SK-N-SH (cell line): ENCODE data around the gene NBPF3. TPM values are rescaled to one million over a fixed set of nuclear protein-coding genes. Genes with fewer than 3 reads are reported as not detected.

Experiments used
- CTCF ChIA-PET: fragments of 300-600, 350-600 bp; formaldehyde crosslinking; extraction: SDS; loops from one replicate; lab custom pipeline; 2021; lab: Yijun Ruan, JAX
- POLR2A ChIA-PET: fragments of 350-600 bp; sonication (Branson Sonifier 250); formaldehyde crosslinking; extraction: SDS; loops from one replicate; lab custom pipeline; 2020; ENCODE audit warnings: antibody characterized with exemption, inconsistent platforms; lab: Yijun Ruan, JAX
- DNase-seq: peaks from one replicate; pipeline ENCODE4 v3.0.0; 2012
- H2AFZ ChIP-seq: fragments of 200-600 bp; sonication (generic); 2 replicates; pipeline ENCODE4 v1.8.1; 2016; ENCODE audit warnings: antibody characterized with exemption, mild to moderate bottlenecking, low read depth
- H3F3A ChIP-seq: fragments of 200-600 bp; sonication (generic); replicated peaks from 2 replicates; pipeline ENCODE3; 2016; ENCODE audit warnings: antibody characterized with exemption, mild to moderate bottlenecking; ENCODE audit not compliant: insufficient read depth
- H3K27ac ChIP-seq, 2 experiments: fragments of 200-500 bp in 1 of 2; fragments of 200-600 bp in 1 of 2; sonication (Bioruptor generic) in 1 of 2; sonication (generic), shearing (Covaris generic) in 1 of 2; 2 replicates each; pipeline versions ENCODE4 v1.5.1 to v1.6.1; 2014 to 2016; ENCODE audit warnings: low read depth in 2 of 2, inconsistent platforms in 1 of 2, low read length in 1 of 2, mild to moderate bottlenecking in 1 of 2, mixed read lengths in 1 of 2
- H3K27me3 ChIP-seq: fragments of 200-600 bp; sonication (generic), shearing (Covaris generic); 2 replicates; pipeline ENCODE4 v1.6.1; 2016; ENCODE audit warnings: mixed run types; ENCODE audit not compliant: insufficient read depth
- H3K36me3 ChIP-seq, 2 experiments: fragments of 200-500 bp in 1 of 2; fragments of 200-600 bp in 1 of 2; sonication (Bioruptor generic) in 1 of 2; sonication (generic) in 1 of 2; replicated peaks in 1 of 2; 2 replicates each; pipeline versions ENCODE3 to v1.5.1; 2014 to 2016; ENCODE audit warnings: low read length in 1 of 2, mild to moderate bottlenecking in 1 of 2; ENCODE audit not compliant: insufficient read depth in 2 of 2, control insufficient read depth in 1 of 2
- H3K4me1 ChIP-seq, 2 experiments: fragments of 200-500 bp in 1 of 2; fragments of 200-600 bp in 1 of 2; sonication (Bioruptor generic) in 1 of 2; sonication (generic), shearing (Covaris generic) in 1 of 2; 2 replicates each; pipeline versions ENCODE4 v1.5.1 to v1.6.1; 2014 to 2016; ENCODE audit warnings: low read depth in 1 of 2, low read length in 1 of 2, mixed run types in 1 of 2; ENCODE audit not compliant: insufficient read depth in 2 of 2, control insufficient read depth in 1 of 2
- H3K4me2 ChIP-seq: fragments of 200-600 bp; sonication (generic), shearing (Covaris generic); 2 replicates; pipeline ENCODE4 v1.6.1; 2017; ENCODE audit warnings: mixed run types
- H3K4me3 ChIP-seq, 2 experiments: fragments of 200-500 bp in 1 of 2; fragments of 200-600 bp in 1 of 2; sonication (Bioruptor generic) in 1 of 2; sonication (generic), shearing (Covaris generic) in 1 of 2; 2 replicates each; pipeline versions ENCODE4 v1.5.1 to v1.8.1; 2014 to 2016; ENCODE audit warnings: low read depth in 2 of 2, inconsistent platforms in 1 of 2, low read length in 1 of 2, mild to moderate bottlenecking in 1 of 2, mixed read lengths in 1 of 2, moderate library complexity in 1 of 2
- H3K79me2 ChIP-seq: fragments of 200-600 bp; sonication (generic); 2 replicates; pipeline ENCODE4 v1.8.1; 2017; ENCODE audit warnings: mild to moderate bottlenecking; ENCODE audit not compliant: insufficient read depth
- H3K9ac ChIP-seq: fragments of 200-600 bp; sonication (generic); 2 replicates; pipeline ENCODE4 v1.6.1; 2017; ENCODE audit warnings: mixed run types
- H3K9me2 ChIP-seq: fragments of 200-600 bp; sonication (generic); 2 replicates; pipeline ENCODE4 v1.6.1; 2017; ENCODE audit warnings: mixed run types
- H3K9me3 ChIP-seq: fragments of 200-600 bp; sonication (generic); 2 replicates; pipeline ENCODE4 v1.6.1; 2017; ENCODE audit warnings: mixed run types, mild to moderate bottlenecking, moderate library complexity
- H4K20me1 ChIP-seq: fragments of 200-600 bp; sonication (generic); 2 replicates; pipeline ENCODE4 v1.6.1; 2017; ENCODE audit warnings: mild to moderate bottlenecking, mixed run types; ENCODE audit not compliant: insufficient read depth
- EP300 ChIP-seq, 2 experiments: IDR thresholded peaks; 2 replicates each; pipeline versions ENCODE4 v1.4.0 to v1.6.1; 2012; ENCODE audit warnings: borderline replicate concordance in 1 of 2, low read depth in 1 of 2, low read length in 1 of 2
- FOSL2 ChIP-seq: IDR thresholded peaks from 2 replicates; pipeline ENCODE4 v1.4.0; 2012; ENCODE audit warnings: low read depth, mild to moderate bottlenecking, moderate library complexity, borderline replicate concordance
- FOXJ3 ChIP-seq: sonication (generic); formaldehyde crosslinking; IDR thresholded peaks from 2 replicates; pipeline ENCODE4 v1.5.1; 2020; ENCODE audit warnings: mild to moderate bottlenecking, missing genetic modification reagents
- GABPA ChIP-seq: IDR thresholded peaks from 2 replicates; pipeline ENCODE4 v1.4.0; 2012; ENCODE audit warnings: low read depth, mild to moderate bottlenecking
- MEF2A ChIP-seq: IDR thresholded peaks from 2 replicates; pipeline ENCODE4 v1.4.0; 2012; ENCODE audit warnings: low read depth, borderline replicate concordance
- MXI1 ChIP-seq: IDR thresholded peaks from 2 replicates; pipeline ENCODE4 v1.6.1; 2012; ENCODE audit warnings: mild to moderate bottlenecking, low read depth, low read length, improper control_type of control experiment
- NFIC ChIP-seq: IDR thresholded peaks from 2 replicates; pipeline ENCODE4 v1.4.0; 2012; ENCODE audit warnings: borderline replicate concordance
- NRF1 ChIP-seq: IDR thresholded peaks from 2 replicates; pipeline ENCODE4 v1.6.1; 2012; ENCODE audit warnings: low read depth, mild to moderate bottlenecking, low read length
- RAD21 ChIP-seq: IDR thresholded peaks from 2 replicates; pipeline ENCODE4 v1.6.1; 2012; ENCODE audit warnings: mild to moderate bottlenecking, low read length
- RCOR1 ChIP-seq: fragments of 150-350 bp; IDR thresholded peaks from 2 replicates; pipeline ENCODE4 v1.6.1; 2017; ENCODE audit warnings: antibody characterized with exemption, low read length
- RFX5 ChIP-seq: IDR thresholded peaks from 2 replicates; pipeline ENCODE4 v1.6.1; 2012; ENCODE audit warnings: mild to moderate bottlenecking, improper control_type of control experiment, low read length
- SIN3A ChIP-seq: IDR thresholded peaks from 2 replicates; pipeline ENCODE4 v1.6.1; 2012; ENCODE audit warnings: low read depth, mild to moderate bottlenecking, low read length, moderate library complexity, borderline replicate concordance
- SMC3 ChIP-seq: IDR thresholded peaks from 2 replicates; pipeline ENCODE4 v1.6.1; 2012; ENCODE audit warnings: low read depth, low read length, improper control_type of control experiment
- TEAD4 ChIP-seq: IDR thresholded peaks from 2 replicates; pipeline ENCODE4 v1.4.0; 2012; ENCODE audit warnings: mild to moderate bottlenecking, borderline replicate concordance; ENCODE audit not compliant: insufficient read depth
- WGBS: methylation state at CpG from one replicate; pipeline ENCODE4 v1.1.6; 2017; ENCODE audit warnings: low lambda C conversion rate; 5-methylcytosine and 5-hydroxymethylcytosine counted together
- polyA plus RNA-seq, 3 experiments: library from polyadenylated mRNA; depleted of rRNA; stranded (reverse); fragments of >200 nt; gene quantifications; 2 replicates each; pipeline ENCODE4 v1.2.3, GENCODE V29; 2012
- TF ChIP-seq, protein P1 (sequence below): fragments of 150-350 bp; IDR thresholded peaks from 2 replicates; pipeline ENCODE4 v1.6.1; 2017; ENCODE audit warnings: antibody characterized with exemption, low read length, low read depth, borderline replicate concordance
- TF ChIP-seq, protein P2 (sequence below): IDR thresholded peaks from 2 replicates; pipeline ENCODE4 v1.4.0; 2012; ENCODE audit warnings: low read depth
- TF ChIP-seq, protein P3 (sequence below): IDR thresholded peaks from 2 replicates; pipeline ENCODE4 v1.4.0; 2012; ENCODE audit warnings: low read depth, borderline replicate concordance
- TF ChIP-seq, protein P4 (sequence below): fragments of 200-600 bp; sonication (generic); IDR thresholded peaks from 2 replicates; pipeline ENCODE4 v1.6.1; 2017; ENCODE audit warnings: antibody characterized with exemption, mild to moderate bottlenecking, moderate library complexity
- TF ChIP-seq, protein P5 (sequence below): IDR thresholded peaks from 2 replicates; pipeline ENCODE4; 2012

Gene NBPF3
- polyA plus RNA-seq, 1 of the 3 experiments (the other 2 are of a cell fraction): 6.4 TPM

DNA sequence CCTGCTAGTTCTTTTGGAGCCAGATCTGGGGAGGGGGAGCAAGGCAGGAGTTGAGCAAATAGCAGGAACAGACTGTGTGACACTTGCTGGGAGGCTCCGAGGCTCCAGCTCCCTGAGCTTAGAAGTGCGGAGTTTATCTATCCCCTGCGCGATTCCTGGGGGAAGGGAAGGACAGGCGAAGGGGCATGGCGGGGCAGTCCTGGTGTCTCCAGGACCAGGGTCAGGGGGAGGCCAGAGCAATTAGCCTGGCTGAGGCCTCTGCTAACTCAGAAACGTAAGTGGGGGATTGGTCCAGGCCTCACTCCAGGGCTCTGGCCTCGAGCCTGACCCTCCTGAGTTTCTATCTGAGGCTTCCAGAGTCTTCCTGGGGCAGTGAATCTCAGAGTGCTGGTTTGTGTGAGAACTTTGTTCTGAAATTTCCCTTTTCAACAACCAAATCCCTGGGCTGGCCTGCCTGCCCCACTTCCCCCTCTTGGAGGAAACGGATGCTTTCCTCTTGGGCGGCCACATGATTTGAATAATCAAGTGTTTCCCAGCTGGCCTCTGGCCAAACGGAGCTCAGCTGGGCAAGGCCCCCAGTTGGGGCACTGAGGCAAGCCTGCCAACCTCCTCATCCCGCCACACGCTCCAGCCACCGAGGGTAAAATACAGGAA is 84.9 kb downstream of the NBPF3 start:
- TF ChIP-seq, protein P1, sequence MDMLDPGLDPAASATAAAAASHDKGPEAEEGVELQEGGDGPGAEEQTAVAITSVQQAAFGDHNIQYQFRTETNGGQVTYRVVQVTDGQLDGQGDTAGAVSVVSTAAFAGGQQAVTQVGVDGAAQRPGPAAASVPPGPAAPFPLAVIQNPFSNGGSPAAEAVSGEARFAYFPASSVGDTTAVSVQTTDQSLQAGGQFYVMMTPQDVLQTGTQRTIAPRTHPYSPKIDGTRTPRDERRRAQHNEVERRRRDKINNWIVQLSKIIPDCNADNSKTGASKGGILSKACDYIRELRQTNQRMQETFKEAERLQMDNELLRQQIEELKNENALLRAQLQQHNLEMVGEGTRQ: no peak
- TF ChIP-seq FOSL2 (no peak), GABPA (no peak), TEAD4 (no peak), FOXJ3 (CRISPR knock-in tag) (no peak), MEF2A (no peak), NFIC (no peak), RCOR1 (no peak), SMC3 (no peak)
- TF ChIP-seq, protein P2, sequence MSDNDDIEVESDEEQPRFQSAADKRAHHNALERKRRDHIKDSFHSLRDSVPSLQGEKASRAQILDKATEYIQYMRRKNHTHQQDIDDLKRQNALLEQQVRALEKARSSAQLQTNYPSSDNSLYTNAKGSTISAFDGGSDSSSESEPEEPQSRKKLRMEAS: no peak
- TF ChIP-seq, protein P3, sequence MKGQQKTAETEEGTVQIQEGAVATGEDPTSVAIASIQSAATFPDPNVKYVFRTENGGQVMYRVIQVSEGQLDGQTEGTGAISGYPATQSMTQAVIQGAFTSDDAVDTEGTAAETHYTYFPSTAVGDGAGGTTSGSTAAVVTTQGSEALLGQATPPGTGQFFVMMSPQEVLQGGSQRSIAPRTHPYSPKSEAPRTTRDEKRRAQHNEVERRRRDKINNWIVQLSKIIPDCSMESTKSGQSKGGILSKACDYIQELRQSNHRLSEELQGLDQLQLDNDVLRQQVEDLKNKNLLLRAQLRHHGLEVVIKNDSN: no peak
- TF ChIP-seq, protein P4, sequence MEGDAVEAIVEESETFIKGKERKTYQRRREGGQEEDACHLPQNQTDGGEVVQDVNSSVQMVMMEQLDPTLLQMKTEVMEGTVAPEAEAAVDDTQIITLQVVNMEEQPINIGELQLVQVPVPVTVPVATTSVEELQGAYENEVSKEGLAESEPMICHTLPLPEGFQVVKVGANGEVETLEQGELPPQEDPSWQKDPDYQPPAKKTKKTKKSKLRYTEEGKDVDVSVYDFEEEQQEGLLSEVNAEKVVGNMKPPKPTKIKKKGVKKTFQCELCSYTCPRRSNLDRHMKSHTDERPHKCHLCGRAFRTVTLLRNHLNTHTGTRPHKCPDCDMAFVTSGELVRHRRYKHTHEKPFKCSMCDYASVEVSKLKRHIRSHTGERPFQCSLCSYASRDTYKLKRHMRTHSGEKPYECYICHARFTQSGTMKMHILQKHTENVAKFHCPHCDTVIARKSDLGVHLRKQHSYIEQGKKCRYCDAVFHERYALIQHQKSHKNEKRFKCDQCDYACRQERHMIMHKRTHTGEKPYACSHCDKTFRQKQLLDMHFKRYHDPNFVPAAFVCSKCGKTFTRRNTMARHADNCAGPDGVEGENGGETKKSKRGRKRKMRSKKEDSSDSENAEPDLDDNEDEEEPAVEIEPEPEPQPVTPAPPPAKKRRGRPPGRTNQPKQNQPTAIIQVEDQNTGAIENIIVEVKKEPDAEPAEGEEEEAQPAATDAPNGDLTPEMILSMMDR: no peak
- CTCF ChIA-PET: interaction anchor here (1.3 to 1.8 kb wide), 3 partner anchors 13 to 16 kb away, joined by 3 to 6 read pairs (median 3); partner anchors contain the start of gene ALPL
- WGBS: 84% methylated on average over 13 of the region's 14 CpGs

DNA sequence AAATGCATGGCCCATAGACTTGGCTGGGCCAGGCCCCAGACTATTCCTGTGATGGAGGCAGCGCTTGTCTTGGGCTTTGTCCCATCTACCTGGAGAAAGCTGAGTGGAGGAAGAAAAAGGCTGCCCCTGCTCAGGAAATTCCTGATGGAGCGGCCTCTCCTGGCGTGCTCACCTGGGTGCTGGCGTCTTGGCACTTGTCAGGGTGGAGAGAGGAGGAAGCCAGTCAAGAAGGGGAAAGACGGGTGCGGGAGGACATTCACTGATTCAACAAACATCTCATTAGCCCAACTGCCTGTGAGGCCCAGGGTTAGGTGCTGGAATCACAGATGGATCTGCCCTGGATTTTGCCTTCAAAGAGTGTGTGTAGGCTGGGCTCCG is 85.4 kb downstream of the NBPF3 start:
- H3K9me2 ChIP-seq: no peaks in the 10 kb centered on the region
- ChIA-PET CTCF (interaction anchor here (1.3 to 1.8 kb wide), 4 partner anchors 12 to 155 kb away, joined by 3 to 6 read pairs (median 3); partner anchors contain the start of gene ALPL), POLR2A (no interaction called here)
- no peak overlapping the region for H3K4me2 ChIP-seq
- H3K4me3 ChIP-seq: no peak overlapping the region
- H2AFZ ChIP-seq: no peak overlapping the region
- H3K27me3 ChIP-seq: 0 out of 2 replicates have a peak, but pooled peaks cover 5% of the 10 kb centered on the region
- 85% methylated on average over 7 of the region's 7 CpGs for WGBS
- no peaks in the 10 kb centered on the region for H3K9me3 ChIP-seq
- H3K4me1 ChIP-seq: peaks cover 0 to 7% of the 10 kb centered on the region in 2 experiments; a peak in 1 of 4 replicates
- H3K36me3 ChIP-seq: no peaks in the 10 kb centered on the region
- no peak overlapping the region for H3K9ac ChIP-seq
- no peaks in the 10 kb centered on the region for H3F3A ChIP-seq
- H4K20me1 ChIP-seq: no peaks in the 10 kb centered on the region
- no peaks in the 10 kb centered on the region for H3K79me2 ChIP-seq
- no peak for DNase-seq
- H3K27ac ChIP-seq: no peak overlapping the region
- TF ChIP-seq TEAD4 (no peak), FOSL2 (no peak), SIN3A (no peak), NRF1 (no peak), RFX5 (no peak), MEF2A (no peak), EP300 (IDR thresholded peaks at IDR 0.05; ENCODE audit: borderline replicate concordance in 1 of 2, low read depth in 1 of 2, low read length in 1 of 2) (no peak), MXI1 (no peak), RAD21 (no peak)
- TF ChIP-seq, protein P1: no peak
- TF ChIP-seq, protein P5, sequence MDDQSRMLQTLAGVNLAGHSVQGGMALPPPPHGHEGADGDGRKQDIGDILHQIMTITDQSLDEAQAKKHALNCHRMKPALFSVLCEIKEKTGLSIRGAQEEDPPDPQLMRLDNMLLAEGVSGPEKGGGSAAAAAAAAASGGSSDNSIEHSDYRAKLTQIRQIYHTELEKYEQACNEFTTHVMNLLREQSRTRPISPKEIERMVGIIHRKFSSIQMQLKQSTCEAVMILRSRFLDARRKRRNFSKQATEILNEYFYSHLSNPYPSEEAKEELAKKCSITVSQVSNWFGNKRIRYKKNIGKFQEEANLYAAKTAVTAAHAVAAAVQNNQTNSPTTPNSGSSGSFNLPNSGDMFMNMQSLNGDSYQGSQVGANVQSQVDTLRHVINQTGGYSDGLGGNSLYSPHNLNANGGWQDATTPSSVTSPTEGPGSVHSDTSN: no peak
- TF ChIP-seq, protein P2: no peak

More for the DNA sequence above, 84.9 kb downstream of the NBPF3 start:
- Histone ChIP-seq H3K27ac (no peak overlapping the region), H2AFZ (no peak overlapping the region), H3K4me1 (peaks cover 0 to 7% of the 10 kb centered on the region in 2 experiments; a peak in 1 of 4 replicates), H4K20me1 (no peaks in the 10 kb centered on the region), H3K4me2 (no peak overlapping the region), H3K9ac (no peak overlapping the region), H3K9me2 (no peaks in the 10 kb centered on the region), H3K9me3 (no peaks in the 10 kb centered on the region), H3F3A (no peaks in the 10 kb centered on the region), H3K27me3 (0 out of 2 replicates have a peak, but pooled peaks cover 4% of the 10 kb centered on the region), H3K4me3 (no peak overlapping the region), H3K36me3 (no peaks in the 10 kb centered on the region), H3K79me2 (no peaks in the 10 kb centered on the region)
- DNase-seq: no peak
- POLR2A ChIA-PET: no interaction called here
